Tibial nerve (tissue), 4 donors: ENCODE results near the gene LEF1. TPM values are rescaled to one million over a fixed set of nuclear protein-coding genes. Genes with fewer than 3 reads are reported as not detected.

ENCODE experiments used
- DNase-seq, 2 donors: peaks; one replicate each; pipeline ENCODE4 v3.0.0-alpha.2; 2019; ENCODE audit warnings: low spot score in 2 of 2
- H3K27ac ChIP-seq, 4 donors: fragments of 200-600 bp; sonication (generic) in 3 of 4; one replicate each; pipeline ENCODE4 v1.5.1; 2017 to 2019; ENCODE audit warnings: mild to moderate bottlenecking in 1 of 4
- H3K27me3 ChIP-seq, 2 donors: fragments of 200-600 bp; sonication (generic) in 1 of 2; one replicate each; pipeline versions ENCODE4 v1.5.1 to v1.6.0; 2017 to 2019
- H3K36me3 ChIP-seq, 3 donors: fragments of 200-600 bp; sonication (generic); one replicate each; pipeline ENCODE4 v1.5.1; 2018 to 2019
- H3K4me1 ChIP-seq, 4 donors: fragments of 200-600 bp; sonication (generic) in 3 of 4; one replicate each; pipeline ENCODE4 v1.5.1; 2017 to 2019
- H3K4me3 ChIP-seq, 4 donors: fragments of 200-600 bp; sonication (generic) in 3 of 4; one replicate each; pipeline ENCODE4 v1.5.1; 2017 to 2019; ENCODE audit warnings: mild to moderate bottlenecking in 1 of 4, moderate library complexity in 1 of 4
- H3K9me3 ChIP-seq, 4 donors: fragments of 200-600 bp; sonication (generic) in 3 of 4; one replicate each; pipeline ENCODE4 v1.5.1; 2017 to 2019
- CTCF ChIP-seq, 5 experiments: fragments of 200-600 bp in 3 of 5; fragments of 450-650 bp in 2 of 5; sonication (generic) in 3 of 5; IDR thresholded peaks; one replicate each; pipeline ENCODE4 v1.5.1; 2016 to 2019; ENCODE audit warnings: antibody characterized with exemption in 5 of 5, mild to moderate bottlenecking in 3 of 5, moderate library complexity in 2 of 5
- EP300 ChIP-seq, 2 donors: sonication (generic); formaldehyde crosslinking; IDR thresholded peaks; one replicate each; pipeline ENCODE4 v1.6.1; 2017; ENCODE audit warnings: antibody characterized with exemption in 2 of 2, mild to moderate bottlenecking in 1 of 2
- POLR2A ChIP-seq, 2 donors: fragments of 450-650 bp; IDR thresholded peaks; one replicate each; pipeline ENCODE4 v1.6.1; 2017; ENCODE audit warnings: antibody characterized with exemption in 2 of 2, mild to moderate bottlenecking in 2 of 2, moderate library complexity in 2 of 2
- WGBS, 2 donors: methylation state at CpG; one replicate each; pipeline ENCODE4 v1.1.5; 2018; 5-methylcytosine and 5-hydroxymethylcytosine counted together
- total RNA-seq, 4 donors: library from RNA; depleted of rRNA; stranded (reverse); fragments of >200 nt; gene quantifications; one replicate each; pipeline ENCODE4 v1.1.0, GENCODE V29; 2016

The LEF1 gene
- total RNA-seq, 4 donors from 2014 or later, result 1.9 to 11.7 (median 8.3) TPM

- no peaks in the 10 kb centered on the region for H3K9me3 ChIP-seq
- WGBS, 2 donors, result 91 to 93% methylated on average over 4 of the region's 4 CpGs
- DNase-seq, result no peak
- H3K4me3 ChIP-seq, result no peak overlapping the region
- peaks cover 0 to 13% (median 2%) of the 10 kb centered on the region in 4 donors for H3K4me1 ChIP-seq
- H3K36me3 ChIP-seq, result no peaks in the 10 kb centered on the region
- TF ChIP-seq POLR2A (IDR thresholded peaks at IDR 0.05) (no peak), CTCF (IDR thresholded peaks at IDR 0.05) (no peak), EP300 (IDR thresholded peaks at IDR 0.05) (no peak)
- no peak overlapping the region for H3K27ac ChIP-seq
- H3K27me3 ChIP-seq, result no peaks in the 10 kb centered on the region
Observed at GRCh38 chr4:108191269-108191914, 22.7 kb upstream of the LEF1 start.

GRCh38 chr4:108188770-108189169 is 20.0 kb upstream of the LEF1 start:
- H3K27me3 ChIP-seq, result no peaks in the 10 kb centered on the region

GRCh38 chr4:108185252-108185651 is 16.5 kb upstream of the LEF1 start:
- Histone ChIP-seq H3K4me3 (no peak overlapping the region), H3K4me1 (no peaks in the 10 kb centered on the region), H3K27ac (no peak overlapping the region), H3K36me3 (no peaks in the 10 kb centered on the region), H3K9me3 (no peaks in the 10 kb centered on the region), H3K27me3 (no peaks in the 10 kb centered on the region)
- WGBS, 2 donors, result 54 to 57% methylated on average over 3 of the region's 3 CpGs
- DNase-seq, result no peak
- TF ChIP-seq EP300 (IDR thresholded peaks at IDR 0.05), result no peak
- no peak for TF ChIP-seq POLR2A (IDR thresholded peaks at IDR 0.05)
- no peak for TF ChIP-seq CTCF (IDR thresholded peaks at IDR 0.05)

More at GRCh38 chr4:108188770-108189169, 20.0 kb upstream of the LEF1 start:
- Histone ChIP-seq H3K27ac (no peak overlapping the region), H3K4me1 (peaks cover 0 to 6% (median 2%) of the 10 kb centered on the region in 4 donors), H3K9me3 (no peaks in the 10 kb centered on the region), H3K4me3 (no peak overlapping the region), H3K36me3 (no peaks in the 10 kb centered on the region)
- no peak for DNase-seq
- TF ChIP-seq POLR2A (IDR thresholded peaks at IDR 0.05), result no peak
- whole genome bisulfite sequencing, 2 donors, result 69 to 90% methylated on average over 2 of the region's 2 CpGs

- H3K4me3 ChIP-seq, result no peak overlapping the region
- H3K36me3 ChIP-seq, result no peaks in the 10 kb centered on the region
- H3K27ac ChIP-seq, result no peak overlapping the region
- DNase-seq, result no peak
- H3K27me3 ChIP-seq, result no peaks in the 10 kb centered on the region
- 72 to 81% methylated on average over 1 of the region's 1 CpG for WGBS, 2 donors
- no peaks in the 10 kb centered on the region for H3K9me3 ChIP-seq
- H3K4me1 ChIP-seq, result no peaks in the 10 kb centered on the region
- TF ChIP-seq EP300 (IDR thresholded peaks at IDR 0.05) (no peak), CTCF (IDR thresholded peaks at IDR 0.05) (no peak), POLR2A (IDR thresholded peaks at IDR 0.05) (no peak)
Observed at GRCh38 chr4:108184453-108185049, 15.8 kb upstream of the LEF1 start.

GRCh38 chr4:108181704-108182103 is 13.0 kb upstream of the LEF1 start:
- 92 to 95% methylated on average over 2 of the region's 2 CpGs for WGBS, 2 donors
- H3K27me3 ChIP-seq, result no peaks in the 10 kb centered on the region
- no peaks in the 10 kb centered on the region for H3K9me3 ChIP-seq
- no peak overlapping the region for H3K4me3 ChIP-seq
- TF ChIP-seq POLR2A (IDR thresholded peaks at IDR 0.05), result no peak
- TF ChIP-seq EP300 (IDR thresholded peaks at IDR 0.05), result no peak
- TF ChIP-seq CTCF (IDR thresholded peaks at IDR 0.05), result no peak
- H3K4me1 ChIP-seq, result no peaks in the 10 kb centered on the region
- H3K27ac ChIP-seq, result no peak overlapping the region
- DNase-seq, result no peak
- H3K36me3 ChIP-seq, result no peaks in the 10 kb centered on the region
